Measurements from ENCODE around the gene AAMDC. TPM values are rescaled to one million over a fixed set of nuclear protein-coding genes. Genes with fewer than 3 reads are reported as not detected.

Gene AAMDC
- total RNA-seq, 1 experiment from 2014 or later: 13.0 TPM

- CTCF ChIA-PET: interaction anchor here (0.7 kb wide), 2 partner anchors 10 to 1353 kb away, joined by 5 to 8 read pairs; no protein-coding TSS in a partner anchor
- no peak overlapping the region for H3K27ac Mint-ChIP-seq (ENCODE audit: low read depth, unreplicated experiment)
These were observed 14.5 kb upstream of the AAMDC start for GRCh38 chr11:77806415-77806814.

GRCh38 chr11:77806993-77807392 is 14.0 kb upstream of the AAMDC start:
- no TSS peak for BruUV-seq (replicated peaks)
- Mint-ChIP-seq H3K9me3 (ENCODE audit: unreplicated experiment) (no peaks in the 10 kb centered on the region), H3K36me3 (ENCODE audit: insufficient read depth, unreplicated experiment) (peaks cover 10% of the 10 kb centered on the region), H3K27me3 (ENCODE audit: insufficient read depth, unreplicated experiment) (no peaks in the 10 kb centered on the region), H3K4me3 (ENCODE audit: unreplicated experiment) (no peak overlapping the region), H3K27ac (ENCODE audit: low read depth, unreplicated experiment) (no peak overlapping the region), H3K4me1 (ENCODE audit: insufficient read depth, unreplicated experiment) (peaks cover 16% of the 10 kb centered on the region)
- CTCF ChIA-PET: no interaction called here
- POLR2A ChIA-PET: no interaction called here
- intact Hi-C loops (cut with micrococcal nuclease): no loop called here
- DNase-seq (ENCODE audit: unreplicated experiment): no peak
- no peak for TF ChIP-seq CTCF (IDR thresholded peaks at IDR 0.05; ENCODE audit: unreplicated experiment)

More at GRCh38 chr11:77806415-77806814, 14.5 kb upstream of the AAMDC start:
- H3K9me3 Mint-ChIP-seq (ENCODE audit: unreplicated experiment): no peaks in the 10 kb centered on the region
- H3K4me3 Mint-ChIP-seq (ENCODE audit: unreplicated experiment): no peak overlapping the region
- peaks cover 6% of the 10 kb centered on the region for H3K36me3 Mint-ChIP-seq (ENCODE audit: insufficient read depth, unreplicated experiment)
- intact Hi-C loops (cut with micrococcal nuclease): no loop called here
- no peaks in the 10 kb centered on the region for H3K27me3 Mint-ChIP-seq (ENCODE audit: insufficient read depth, unreplicated experiment)
- H3K4me1 Mint-ChIP-seq (ENCODE audit: insufficient read depth, unreplicated experiment): peaks cover 16% of the 10 kb centered on the region
- BruUV-seq (replicated peaks): no TSS peak
- no peak for TF ChIP-seq CTCF (IDR thresholded peaks at IDR 0.05; ENCODE audit: unreplicated experiment)
- POLR2A ChIA-PET: no interaction called here
- no peak for DNase-seq (ENCODE audit: unreplicated experiment)

- Mint-ChIP-seq H3K9me3 (ENCODE audit: unreplicated experiment) (peaks cover 8% of the 10 kb centered on the region), H3K4me1 (ENCODE audit: insufficient read depth, unreplicated experiment) (no peaks in the 10 kb centered on the region), H3K27ac (ENCODE audit: low read depth, unreplicated experiment) (no peak overlapping the region), H3K27me3 (ENCODE audit: insufficient read depth, unreplicated experiment) (no peaks in the 10 kb centered on the region), H3K4me3 (ENCODE audit: unreplicated experiment) (no peak overlapping the region), H3K36me3 (ENCODE audit: insufficient read depth, unreplicated experiment) (peaks cover 26% of the 10 kb centered on the region)
- POLR2A ChIA-PET: no interaction called here
- intact Hi-C loops (cut with micrococcal nuclease): no loop called here
- DNase-seq (ENCODE audit: unreplicated experiment): no peak
- CTCF ChIA-PET: no interaction called here
- no peak for TF ChIP-seq CTCF (IDR thresholded peaks at IDR 0.05; ENCODE audit: unreplicated experiment)
- BruUV-seq (replicated peaks): no TSS peak
These were observed 7.7 kb upstream of the AAMDC start for GRCh38 chr11:77813256-77813655.

- POLR2A ChIA-PET: interaction anchor here (0.6 to 0.8 kb wide), 2 partner anchors 180 to 226 kb away, joined by 3 read pairs; partner anchors contain the start of gene INTS4
- Mint-ChIP-seq H3K4me1 (ENCODE audit: insufficient read depth, unreplicated experiment) (no peaks in the 10 kb centered on the region), H3K4me3 (ENCODE audit: unreplicated experiment) (no peak overlapping the region), H3K9me3 (ENCODE audit: unreplicated experiment) (peaks cover 8% of the 10 kb centered on the region), H3K36me3 (ENCODE audit: insufficient read depth, unreplicated experiment) (peaks cover 26% of the 10 kb centered on the region), H3K27ac (ENCODE audit: low read depth, unreplicated experiment) (no peak overlapping the region), H3K27me3 (ENCODE audit: insufficient read depth, unreplicated experiment) (no peaks in the 10 kb centered on the region)
- CTCF ChIA-PET: interaction anchor here (0.7 to 1.4 kb wide), 3 partner anchors 11 to 1014 kb away, joined by 3 to 4 read pairs (median 3); no protein-coding TSS in a partner anchor
- no peak for TF ChIP-seq CTCF (IDR thresholded peaks at IDR 0.05; ENCODE audit: unreplicated experiment)
- BruUV-seq (replicated peaks): no TSS peak
- intact Hi-C loops (cut with micrococcal nuclease): no loop called here
- no peak for DNase-seq (ENCODE audit: unreplicated experiment)
These were observed 6.1 kb upstream of the AAMDC start for GRCh38 chr11:77814848-77815247.
